GM18907 (cell line): Measurements from ENCODE around the gene LGR5.
A peak's percentile ranks its signal among the peaks of the same experiment; 100 is the strongest.

Experiments
- ATAC-seq: cut with Tn5 transposase; IDR thresholded peaks from one replicate; pipeline ENCODE4 v1.9.1; 2021; ENCODE audit warnings: mild to moderate bottlenecking, moderate library complexity; ENCODE audit not compliant: unreplicated experiment

LGR5 gene

GRCh38 chr12:71439613-71440344, at the start of gene LGR5:
TSS of gene LGR5 (plus strand) at chr12:71439798. CDS start at chr12:71440081, 283 bp downstream.
- peak; percentile 41 for ATAC-seq

GRCh38 chr12:71392521-71393145, 47.0 kb upstream of the LGR5 start:
- peak; percentile 94 for ATAC-seq

GRCh38 chr12:71393625-71394024, 46.0 kb upstream of the LGR5 start:
- no peak for ATAC-seq

GRCh38 chr12:71397433-71397954, 42.1 kb upstream of the LGR5 start:
- no peak for ATAC-seq

- no peak for ATAC-seq
Measured at GRCh38 chr12:71399197-71399596, 40.4 kb upstream of the LGR5 start.

GRCh38 chr12:71400481-71400880, 39.1 kb upstream of the LGR5 start:
- ATAC-seq: no peak

GRCh38 chr12:71405884-71406283, 33.7 kb upstream of the LGR5 start:
- ATAC-seq: no peak

GRCh38 chr12:71407732-71408131, 31.9 kb upstream of the LGR5 start:
- no peak for ATAC-seq

GRCh38 chr12:71410844-71411243, 28.8 kb upstream of the LGR5 start:
- ATAC-seq: no peak

- ATAC-seq: no peak
Measured at GRCh38 chr12:71411635-71412034, 28.0 kb upstream of the LGR5 start.

GRCh38 chr12:71415336-71416231, 24.0 kb upstream of the LGR5 start:
- peak; percentile 87 for ATAC-seq

- ATAC-seq: no peak
Measured at GRCh38 chr12:71417181-71417580, 22.4 kb upstream of the LGR5 start.

- no peak for ATAC-seq
Measured at GRCh38 chr12:71420775-71421406, 18.7 kb upstream of the LGR5 start.

- no peak for ATAC-seq
Measured at GRCh38 chr12:71425568-71426299, 13.9 kb upstream of the LGR5 start.

GRCh38 chr12:71426300-71427047, 13.1 kb upstream of the LGR5 start:
- ATAC-seq: no peak

GRCh38 chr12:71430756-71431155, 8.8 kb upstream of the LGR5 start:
- no peak for ATAC-seq

GRCh38 chr12:71431991-71432390, 7.6 kb upstream of the LGR5 start:
- no peak for ATAC-seq

- ATAC-seq: no peak
Measured at GRCh38 chr12:71432936-71433335, 6.7 kb upstream of the LGR5 start.

GRCh38 chr12:71436696-71437095, 2.9 kb upstream of the LGR5 start:
- ATAC-seq: no peak
